Activated CD4-positive, alpha-beta T cell treated with anti-CD3 and anti-CD28 coated beads for 4 hours (primary cell): ENCODE measurements around the gene ARTN.

ENCODE experiments used
- DNase-seq, 2 donors: peaks; one replicate each; pipeline ENCODE4 v3.0.0-alpha.2; 2020

The ARTN gene, protein sequence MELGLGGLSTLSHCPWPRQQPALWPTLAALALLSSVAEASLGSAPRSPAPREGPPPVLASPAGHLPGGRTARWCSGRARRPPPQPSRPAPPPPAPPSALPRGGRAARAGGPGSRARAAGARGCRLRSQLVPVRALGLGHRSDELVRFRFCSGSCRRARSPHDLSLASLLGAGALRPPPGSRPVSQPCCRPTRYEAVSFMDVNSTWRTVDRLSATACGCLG

GRCh38 chr1:43933386-43934100, at the start of gene ARTN:
Gene ARTN, plus strand, starts transcription at chr1:43933801. Its CDS starts 1,856 bp downstream, at chr1:43935657.
- DNase-seq: no peak

DNA sequence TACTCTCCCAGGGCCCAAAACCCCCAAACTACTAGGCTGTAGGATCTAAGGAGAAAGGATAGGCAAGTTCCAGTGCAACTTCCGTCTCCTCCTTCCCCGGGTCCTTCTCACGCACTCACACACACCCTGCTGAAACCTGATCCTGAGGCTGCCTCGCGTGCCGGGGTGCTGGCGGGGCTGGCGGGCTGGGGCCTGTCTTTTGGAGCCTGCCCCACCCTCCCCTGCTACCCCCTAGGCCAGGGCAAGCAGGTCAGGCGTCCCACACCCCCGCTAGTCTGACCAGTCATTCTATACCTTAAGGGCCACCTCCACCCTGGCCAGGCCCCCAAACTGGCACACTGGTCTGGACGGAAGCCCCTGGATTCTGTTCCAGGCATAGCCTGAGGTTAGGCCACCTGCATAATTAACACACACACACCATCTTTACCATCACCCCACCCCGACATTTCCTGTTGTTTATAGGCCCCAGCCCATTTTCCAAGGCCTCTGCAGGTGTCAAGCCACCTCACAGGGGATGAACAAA, 48.3 kb upstream of the ARTN start:
- no peak for DNase-seq

- DNase-seq: no peak
These were observed 45.9 kb upstream of the ARTN start for GRCh38 chr1:43887748-43888147.

DNA sequence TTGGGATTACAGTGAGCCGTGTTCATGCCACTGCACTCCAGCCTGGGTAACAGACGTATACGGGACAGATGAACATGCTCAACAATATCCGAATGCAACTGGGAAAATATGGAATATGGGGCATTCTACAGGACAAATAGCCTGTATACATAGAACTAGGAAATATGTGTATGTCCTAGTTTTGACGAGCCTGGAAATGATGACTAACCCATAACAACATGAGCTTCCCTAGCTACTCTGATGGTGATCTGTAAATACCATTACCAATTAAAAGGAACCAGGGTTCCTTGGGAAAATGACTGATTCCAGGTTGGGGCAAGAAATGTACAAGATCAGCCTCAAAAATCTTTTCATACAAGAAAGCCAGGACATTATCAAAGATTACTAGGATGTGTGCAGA, 42.8 kb upstream of the ARTN start:
- DNase-seq: no peak

- DNase-seq: no peak
These were observed 40.6 kb upstream of the ARTN start for GRCh38 chr1:43893006-43893405.

DNA sequence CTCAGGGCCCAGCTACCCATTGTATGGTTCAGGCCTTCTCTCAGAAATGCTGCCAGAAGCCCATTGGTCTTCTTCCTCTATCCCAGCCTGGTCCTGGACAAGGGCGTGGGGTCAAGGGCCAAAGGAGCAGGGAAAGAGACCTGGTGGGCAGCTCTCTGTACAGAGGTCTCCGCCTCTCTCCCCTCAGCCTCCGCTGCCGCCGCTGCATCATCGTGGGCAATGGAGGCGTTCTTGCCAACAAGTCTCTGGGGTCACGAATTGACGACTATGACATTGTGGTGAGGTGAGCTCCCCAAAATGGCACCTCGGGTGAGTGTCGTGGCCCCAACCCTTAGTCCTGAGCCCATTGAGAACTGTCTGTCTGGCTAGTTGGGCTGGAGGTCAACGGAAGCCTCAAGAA, 34.6 kb upstream of the ARTN start:
- no peak for DNase-seq

- no peak for DNase-seq
These were observed 33.2 kb upstream of the ARTN start for GRCh38 chr1:43900386-43900785.

DNA sequence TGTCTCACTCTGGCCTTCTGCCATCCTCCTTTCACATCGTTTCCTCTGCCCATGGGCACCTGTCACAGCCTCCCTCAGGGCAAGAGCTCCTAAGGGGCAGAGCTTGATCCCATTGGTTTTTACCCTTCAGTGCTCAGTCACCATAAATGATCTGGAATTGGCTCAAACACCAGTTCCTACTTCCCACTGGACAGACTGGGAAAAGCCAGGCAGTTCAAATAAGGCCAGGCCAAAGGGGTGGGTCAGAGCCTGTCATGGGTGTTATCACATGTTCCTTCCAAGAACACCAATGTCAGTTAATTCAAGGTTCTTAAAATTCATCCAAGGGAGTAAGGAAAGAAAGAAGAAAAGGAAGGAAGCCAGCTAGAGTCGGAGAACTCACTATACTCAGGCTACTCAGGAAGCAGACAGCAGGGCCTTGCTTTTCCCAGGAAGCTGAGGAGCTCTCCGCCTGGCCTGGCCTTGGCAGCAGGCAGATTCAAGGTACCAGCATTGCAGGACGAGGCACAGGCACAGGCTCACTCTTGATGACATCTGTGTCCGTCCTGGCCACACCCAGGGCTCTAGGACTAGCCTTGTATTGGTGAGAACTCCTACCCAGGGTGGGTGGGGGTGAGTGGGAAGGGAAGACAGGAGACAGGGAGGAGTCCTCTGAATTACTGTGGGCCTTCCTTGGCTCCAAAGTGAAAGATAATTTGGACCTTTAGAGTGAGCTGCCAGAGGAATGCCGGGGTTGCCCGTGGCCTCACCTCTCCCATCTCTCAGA, 32.2 kb upstream of the ARTN start:
- DNase-seq: no peak

DNA sequence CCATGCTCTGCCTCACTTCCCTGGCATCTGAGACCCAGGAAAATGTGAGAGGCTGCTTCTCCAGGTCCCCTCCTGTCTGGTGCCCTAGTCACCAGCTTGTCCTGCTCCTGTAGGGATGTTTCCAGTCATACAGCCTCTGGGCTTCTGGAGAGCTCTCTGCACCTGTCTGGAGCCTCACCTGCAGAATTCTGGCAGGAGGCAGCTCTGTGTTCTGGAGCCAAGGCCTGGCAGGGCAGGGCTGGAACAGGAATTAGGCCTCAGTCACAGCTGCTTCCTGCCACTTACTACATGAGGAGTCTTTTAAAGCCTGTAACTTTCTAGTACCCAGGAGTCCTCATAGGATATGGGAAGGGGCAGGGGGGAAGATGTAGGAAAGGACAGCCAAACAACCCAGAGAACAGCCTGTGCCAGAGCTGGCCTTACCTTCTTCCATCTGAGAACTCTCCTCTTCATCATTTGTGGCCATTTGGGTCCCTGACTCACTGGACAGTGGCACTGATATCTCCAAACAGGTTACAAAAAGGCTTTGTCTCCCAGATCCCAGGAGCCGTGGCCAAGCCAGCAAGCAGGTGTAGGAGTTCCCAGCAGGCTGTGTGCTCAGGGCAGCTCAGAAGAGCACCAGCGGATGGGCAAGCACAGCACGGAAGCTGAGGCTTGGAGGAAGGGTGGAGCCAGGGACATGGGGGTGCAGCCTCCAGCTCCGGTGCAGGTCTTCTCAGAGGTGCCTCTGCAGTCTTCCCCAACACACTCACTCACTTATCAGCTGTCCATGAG, 31.4 kb upstream of the ARTN start:
- DNase-seq: no peak

GRCh38 chr1:43904660-43905551, 28.7 kb upstream of the ARTN start:
- no peak for DNase-seq

DNA sequence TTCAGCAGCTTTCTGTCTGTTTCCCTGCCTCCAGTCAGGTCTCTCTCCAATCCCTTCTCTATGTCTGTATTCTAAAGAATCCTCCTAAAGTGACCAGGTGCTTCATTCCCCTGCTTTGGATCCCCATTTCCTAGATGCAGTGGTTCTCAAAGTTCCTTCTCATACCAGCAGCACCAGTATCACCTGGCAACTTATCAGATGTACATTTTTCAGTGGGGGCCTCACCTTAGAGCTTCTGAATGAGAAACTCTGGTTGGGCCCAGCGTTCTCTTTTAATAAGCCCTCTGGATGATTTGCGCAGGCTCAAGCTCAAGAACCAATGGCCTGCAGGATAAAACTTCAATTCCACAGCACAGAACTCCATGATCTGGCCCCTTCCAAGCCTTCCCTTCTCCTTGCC, 25.4 kb upstream of the ARTN start:
- DNase-seq: no peak

- no peak for DNase-seq
These were observed 24.7 kb upstream of the ARTN start for GRCh38 chr1:43908858-43909257.

GRCh38 chr1:43910343-43910742, 23.3 kb upstream of the ARTN start:
- no peak for DNase-seq

DNA sequence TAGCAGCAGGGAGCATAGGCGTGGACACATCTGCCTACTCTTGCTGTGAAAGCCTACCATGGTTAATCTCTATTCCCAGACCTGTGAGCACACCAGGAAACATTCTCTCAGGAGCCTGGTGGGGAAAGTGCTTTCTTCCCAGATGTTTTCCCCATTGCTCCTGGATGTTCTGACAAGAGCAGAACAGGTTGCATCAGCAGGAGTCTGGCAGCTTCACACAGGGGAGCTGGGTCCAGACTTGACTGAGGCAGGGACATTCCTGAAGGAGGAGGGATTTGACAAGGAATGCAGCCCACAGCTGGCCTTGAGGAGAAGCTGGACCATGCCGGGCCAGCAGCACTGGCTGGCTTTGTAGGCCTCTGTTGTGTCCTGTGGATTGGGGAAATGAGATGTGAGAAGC, 21.0 kb upstream of the ARTN start:
- no peak for DNase-seq

- no peak for DNase-seq
These were observed 20.5 kb upstream of the ARTN start for GRCh38 chr1:43913051-43913501.

- DNase-seq: no peak
These were observed 19.8 kb upstream of the ARTN start for GRCh38 chr1:43913666-43914360.

DNA sequence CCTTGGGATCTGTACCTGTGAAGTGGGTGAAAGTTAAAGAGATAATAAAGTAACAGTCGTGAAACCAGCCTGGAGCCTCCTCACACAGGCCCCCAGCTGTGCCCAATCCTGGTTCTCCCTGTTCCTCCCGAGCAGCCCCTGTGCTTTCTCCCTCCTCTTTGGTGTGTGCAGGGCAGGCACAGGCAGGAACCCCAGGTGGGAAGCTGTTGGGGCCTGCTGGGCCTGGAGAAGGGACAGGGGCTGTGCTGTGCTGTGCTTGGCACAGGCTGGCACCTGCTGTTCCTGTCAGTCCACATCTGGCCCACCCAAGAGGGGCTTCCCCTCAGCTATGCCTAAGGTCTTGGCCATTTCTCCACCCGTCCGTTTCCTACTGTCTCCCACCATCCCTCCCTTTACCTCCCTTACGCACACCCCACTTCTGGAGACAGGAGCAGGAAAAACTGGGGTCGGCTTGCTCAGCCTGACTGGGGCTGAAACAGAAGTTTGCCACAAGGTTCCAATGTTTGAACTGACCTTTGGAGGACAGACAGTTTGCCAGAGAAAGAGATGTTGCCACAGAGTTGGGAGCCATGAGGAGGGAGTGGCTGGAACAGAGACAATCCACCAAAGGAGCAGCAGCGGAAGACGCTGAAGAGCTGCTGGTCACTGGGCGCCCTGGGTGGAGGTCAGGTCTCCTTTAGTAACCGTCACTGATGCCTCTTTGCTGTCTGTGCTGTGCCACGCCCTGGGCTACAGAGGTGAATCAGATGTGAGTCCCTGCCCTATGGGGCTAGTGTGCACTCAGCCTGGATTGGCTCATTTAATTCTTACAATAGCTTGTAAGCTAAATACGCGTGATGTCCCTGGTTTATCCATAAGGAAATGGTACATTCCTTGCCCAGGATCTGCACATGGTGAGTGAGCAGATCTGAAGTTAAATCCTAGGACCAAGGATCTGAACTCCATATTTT, 18.8 kb upstream of the ARTN start:
- no peak for DNase-seq

DNA sequence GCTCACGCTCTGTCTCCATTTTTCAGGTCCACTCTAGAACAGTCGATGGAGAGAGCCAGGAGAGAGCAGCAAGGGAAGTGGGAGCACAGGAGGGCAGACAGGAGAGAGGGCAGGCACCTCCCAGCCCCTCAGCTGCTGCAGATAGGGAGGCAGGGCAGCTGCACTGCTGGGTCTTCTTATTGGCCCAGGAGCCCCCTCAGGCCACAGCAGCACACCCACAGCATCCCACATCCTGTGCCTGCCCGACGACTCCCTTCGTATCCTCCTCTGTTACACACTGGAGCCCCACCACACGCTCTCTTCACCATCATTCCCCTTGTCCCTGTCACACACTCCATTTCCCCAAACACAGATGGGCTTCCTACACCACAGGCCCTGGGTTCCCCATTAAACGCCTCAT, 13.7 kb upstream of the ARTN start:
- no peak for DNase-seq

GRCh38 chr1:43921022-43921421, 12.6 kb upstream of the ARTN start:
- no peak for DNase-seq

DNA sequence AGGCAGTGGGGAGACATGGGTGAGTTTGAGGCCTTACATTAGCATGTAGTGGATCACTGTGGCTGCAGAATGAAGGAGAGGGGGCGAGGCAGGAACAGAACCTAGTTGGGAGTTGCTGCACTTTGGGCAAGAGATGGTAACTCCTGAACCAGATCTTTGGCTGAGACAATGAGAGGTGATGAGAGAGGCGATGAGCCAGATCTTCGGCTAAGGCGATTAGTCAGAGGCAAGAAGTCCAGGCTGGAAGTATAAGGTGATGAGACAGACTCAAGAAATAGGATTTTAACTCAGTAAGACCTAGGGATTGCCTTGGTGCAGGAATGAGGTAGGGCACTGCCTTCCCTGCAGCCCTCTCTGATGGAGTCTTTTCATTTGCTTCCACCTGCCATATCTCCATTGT, 9.1 kb upstream of the ARTN start:
- no peak for DNase-seq
